Common myeloid progenitor, CD34-positive (primary cell): ENCODE measurements around the gene AKT3.

Experiments used
- CTCF ChIA-PET: fragments of 350-600 bp; sonication (Branson Sonifier 250); formaldehyde crosslinking; loops from one replicate; lab custom pipeline; 2021; ENCODE audit warnings: antibody characterized with exemption; lab: Charles Lee
- POLR2A ChIA-PET: fragments of 350-600 bp; sonication (Branson Sonifier 250); formaldehyde crosslinking; loops from one replicate; lab custom pipeline; 2021; ENCODE audit warnings: antibody characterized with exemption; lab: Charles Lee
- DNase-seq, 3 donors: peaks; one replicate each; pipeline versions ENCODE4 v3.0.0 to v3.0.0-alpha.2; 2013
- H3K27ac ChIP-seq, 2 experiments: 1 replicate in 1 of 2; 2 replicates in 1 of 2; pipeline ENCODE4 v1.7.0; 2013; ENCODE audit warnings: inconsistent platforms in 2 of 2, low read length in 2 of 2, mild to moderate bottlenecking in 2 of 2, low read depth in 1 of 2, moderate library complexity in 1 of 2; ENCODE audit not compliant: severe bottlenecking in 2 of 2, insufficient read depth in 1 of 2, poor library complexity in 1 of 2
- H3K27me3 ChIP-seq, 5 experiments: replicated peaks in 2 of 5; 1 replicate in 3 of 5; 2 replicates in 2 of 5; pipeline versions ENCODE4 v1.6.1 to v1.7.0; 2013; ENCODE audit warnings: low read length in 4 of 5, mild to moderate bottlenecking in 2 of 5, moderate library complexity in 2 of 5, inconsistent platforms in 1 of 5; ENCODE audit not compliant: insufficient read depth in 5 of 5, control insufficient read depth in 4 of 5
- H3K36me3 ChIP-seq, 4 experiments: 1 replicate in 2 of 4; 2 replicates in 2 of 4; pipeline versions ENCODE4 v1.6.1 to v1.7.0; 2013; ENCODE audit warnings: low read length in 3 of 4, control low read depth in 1 of 4, mild to moderate bottlenecking in 1 of 4; ENCODE audit not compliant: control insufficient read depth in 4 of 4, insufficient read depth in 4 of 4
- H3K4me1 ChIP-seq, 4 experiments: 1 replicate in 3 of 4; 2 replicates in 1 of 4; pipeline versions ENCODE4 v1.6.1 to v1.7.1; 2013; ENCODE audit warnings: low read length in 3 of 4, mild to moderate bottlenecking in 3 of 4, control low read depth in 1 of 4, inconsistent platforms in 1 of 4, moderate library complexity in 1 of 4; ENCODE audit not compliant: control insufficient read depth in 4 of 4, insufficient read depth in 4 of 4; ENCODE audit errors: control extremely low read depth in 1 of 4
- H3K4me3 ChIP-seq, 7 experiments: 1 replicate in 4 of 7; 2 replicates in 3 of 7; pipeline versions ENCODE4 v1.5.1 to v1.7.0; 2013; ENCODE audit warnings: mild to moderate bottlenecking in 7 of 7, low read length in 6 of 7, moderate library complexity in 6 of 7, inconsistent platforms in 2 of 7, low read depth in 2 of 7, control low read depth in 1 of 7; ENCODE audit not compliant: insufficient read depth in 4 of 7, control insufficient read depth in 1 of 7; ENCODE audit errors: extremely low read depth in 1 of 7
- H3K9me3 ChIP-seq, 5 experiments: 1 replicate in 4 of 5; 2 replicates in 1 of 5; pipeline versions ENCODE4 v1.6.1 to v1.7.1; 2013; ENCODE audit warnings: low read length in 4 of 5, mild to moderate bottlenecking in 2 of 5, inconsistent platforms in 1 of 5, low read depth in 1 of 5, moderate library complexity in 1 of 5; ENCODE audit not compliant: control insufficient read depth in 4 of 5, insufficient read depth in 2 of 5; ENCODE audit errors: control extremely low read depth in 1 of 5
- WGBS: methylation state at CpG from one replicate; pipeline ENCODE4 v1.1.5; 2013; ENCODE audit not compliant: insufficient coverage; 5-methylcytosine and 5-hydroxymethylcytosine counted together

The AKT3 gene

DNA sequence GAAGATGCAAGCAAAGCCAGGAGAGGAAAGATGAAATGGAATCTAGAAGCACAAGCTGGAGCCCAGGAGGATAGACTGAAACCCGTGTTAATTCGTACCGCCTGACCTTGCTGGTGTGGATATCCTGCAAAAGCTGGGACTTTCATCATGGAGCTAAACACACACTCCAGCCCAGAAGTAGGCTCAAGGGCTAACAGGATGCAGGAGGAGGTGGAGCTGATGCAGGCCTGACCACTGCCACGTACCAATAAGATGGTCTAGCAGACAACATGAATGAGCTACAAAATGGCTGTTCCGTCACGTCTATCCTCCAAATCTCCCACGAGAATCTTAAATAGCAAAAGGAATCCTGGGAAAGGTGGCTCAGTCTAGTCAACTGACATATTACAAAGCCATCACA is 323.9 kb downstream of the AKT3 start:
- no peaks in the 10 kb centered on the region for H3K4me1 ChIP-seq
- DNase-seq = no peak
- ChIA-PET POLR2A (no interaction called here), CTCF (no interaction called here)
- H3K27me3 ChIP-seq = no peaks in the 10 kb centered on the region
- H3K27ac ChIP-seq = no peak overlapping the region
- H3K4me3 ChIP-seq = no peak overlapping the region
- WGBS = 93% methylated on average over 4 of the region's 7 CpGs
- peaks cover 0 to 8% (median 0%) of the 10 kb centered on the region in 4 experiments for H3K36me3 ChIP-seq
- peaks cover 0 to 3% (median 0%) of the 10 kb centered on the region in 5 experiments for H3K9me3 ChIP-seq

DNA sequence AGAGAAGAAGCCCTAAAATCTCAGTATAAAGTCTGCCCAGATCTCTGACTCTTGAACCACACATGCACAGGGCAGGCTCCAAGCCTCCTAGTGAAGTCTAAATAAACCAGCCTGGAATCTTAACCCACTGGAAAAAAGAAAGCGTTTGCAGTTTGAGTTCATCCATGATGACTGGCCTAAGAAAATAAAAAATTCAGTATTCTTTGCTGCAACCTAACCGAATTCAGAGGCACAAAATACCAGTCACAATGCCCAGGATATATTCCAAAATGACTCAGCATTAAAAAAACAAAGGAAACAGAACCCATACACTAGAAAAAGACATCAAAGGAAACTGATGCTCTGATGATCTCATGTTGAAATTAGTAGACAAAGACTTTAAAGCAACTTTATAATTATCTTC is 325.0 kb downstream of the AKT3 start:
- ChIA-PET CTCF (no interaction called here), POLR2A (no interaction called here)
- Histone ChIP-seq H3K4me1 (no peaks in the 10 kb centered on the region), H3K4me3 (no peak overlapping the region), H3K36me3 (peaks cover 0 to 6% (median 0%) of the 10 kb centered on the region in 4 experiments), H3K27ac (no peak overlapping the region), H3K9me3 (peaks cover 0 to 3% (median 0%) of the 10 kb centered on the region in 5 experiments), H3K27me3 (no peaks in the 10 kb centered on the region)
- WGBS = 100% methylated on average over 1 of the region's 2 CpGs
- peak in 1 of 3 donors; percentile 12 for DNase-seq

DNA sequence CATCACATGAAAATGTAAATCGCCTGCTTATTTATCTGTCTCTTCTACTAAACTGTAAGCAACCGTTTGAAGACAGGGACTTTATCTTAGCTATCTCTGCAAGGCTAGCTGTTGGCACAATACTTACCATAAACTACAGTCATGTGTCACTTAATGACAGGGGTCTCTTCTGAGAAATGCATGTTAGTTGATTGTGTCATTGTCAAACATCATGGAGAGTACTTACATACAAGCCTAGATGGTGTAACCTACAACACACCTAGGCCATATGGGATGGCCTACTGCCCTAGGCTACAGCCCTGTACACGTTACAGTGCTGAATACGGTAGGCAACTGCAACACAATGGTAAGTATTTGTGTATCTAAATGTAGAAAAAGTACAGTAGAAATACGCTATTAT is 326.3 kb downstream of the AKT3 start:
- no peak overlapping the region for H3K27ac ChIP-seq
- H3K4me1 ChIP-seq = no peaks in the 10 kb centered on the region
- WGBS = 100% methylated on average over 3 of the region's 5 CpGs
- no peak for DNase-seq
- H3K27me3 ChIP-seq = no peaks in the 10 kb centered on the region
- ChIA-PET CTCF (no interaction called here), POLR2A (no interaction called here)
- peaks cover 0 to 8% (median 1%) of the 10 kb centered on the region in 4 experiments for H3K36me3 ChIP-seq
- no peak overlapping the region for H3K4me3 ChIP-seq
- H3K9me3 ChIP-seq = peaks cover 0 to 3% (median 0%) of the 10 kb centered on the region in 5 experiments

DNA sequence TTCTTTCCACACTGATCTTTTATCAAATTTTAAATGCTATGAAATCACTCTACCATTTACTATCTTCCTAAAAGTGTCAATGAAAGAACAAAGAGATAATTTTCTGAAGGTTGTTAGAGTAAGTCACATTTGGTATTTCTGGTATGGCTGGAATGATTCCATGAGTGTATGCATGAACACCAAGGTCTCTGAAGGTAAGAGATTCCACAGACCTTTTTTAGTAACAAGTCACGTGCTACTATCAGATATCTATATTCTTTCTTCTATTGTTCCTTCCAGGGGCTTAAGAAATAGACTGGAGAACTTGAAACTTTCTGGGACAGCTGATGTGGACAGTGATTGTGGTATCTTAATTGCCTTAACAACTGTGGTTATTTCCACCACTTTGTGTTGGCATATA is 329.2 kb downstream of the AKT3 start:
- Histone ChIP-seq H3K4me3 (no peak overlapping the region), H3K27me3 (no peaks in the 10 kb centered on the region), H3K27ac (no peak overlapping the region), H3K36me3 (peaks cover 3 to 20% (median 4%) of the 10 kb centered on the region in 4 experiments), H3K4me1 (no peaks in the 10 kb centered on the region), H3K9me3 (peaks cover 0 to 19% (median 2%) of the 10 kb centered on the region in 5 experiments)
- no peak for DNase-seq
- POLR2A ChIA-PET = no interaction called here
- CTCF ChIA-PET = no interaction called here
- WGBS = no CpG with 5 or more reads among the region's 1 CpG

DNA sequence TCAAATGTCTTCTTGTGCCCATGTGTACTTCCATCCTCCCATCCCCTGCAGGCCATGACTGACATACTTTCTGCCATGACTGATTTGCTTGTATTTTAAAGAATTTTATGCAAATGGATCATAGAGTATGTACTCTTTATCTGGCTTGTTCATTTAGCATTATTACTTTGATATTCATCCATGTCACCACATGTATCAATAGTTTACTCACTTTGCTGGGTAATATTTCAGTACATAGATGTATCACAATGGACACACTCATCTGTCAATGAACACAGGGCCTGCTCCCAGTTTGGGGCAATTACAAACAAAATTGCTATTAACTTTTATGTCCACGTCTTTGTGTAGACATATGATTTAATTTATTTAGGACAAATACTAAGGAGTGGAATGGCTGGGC is 335.1 kb downstream of the AKT3 start:
- ChIA-PET POLR2A (no interaction called here), CTCF (no interaction called here)
- Histone ChIP-seq H3K36me3 (peaks cover 11 to 28% (median 14%) of the 10 kb centered on the region in 4 experiments), H3K27ac (no peak overlapping the region), H3K27me3 (no peaks in the 10 kb centered on the region), H3K4me3 (no peak overlapping the region), H3K4me1 (no peaks in the 10 kb centered on the region), H3K9me3 (peaks cover 0 to 19% (median 2%) of the 10 kb centered on the region in 5 experiments)
- WGBS = no CpG with 5 or more reads among the region's 1 CpG
- DNase-seq = no peak

DNA sequence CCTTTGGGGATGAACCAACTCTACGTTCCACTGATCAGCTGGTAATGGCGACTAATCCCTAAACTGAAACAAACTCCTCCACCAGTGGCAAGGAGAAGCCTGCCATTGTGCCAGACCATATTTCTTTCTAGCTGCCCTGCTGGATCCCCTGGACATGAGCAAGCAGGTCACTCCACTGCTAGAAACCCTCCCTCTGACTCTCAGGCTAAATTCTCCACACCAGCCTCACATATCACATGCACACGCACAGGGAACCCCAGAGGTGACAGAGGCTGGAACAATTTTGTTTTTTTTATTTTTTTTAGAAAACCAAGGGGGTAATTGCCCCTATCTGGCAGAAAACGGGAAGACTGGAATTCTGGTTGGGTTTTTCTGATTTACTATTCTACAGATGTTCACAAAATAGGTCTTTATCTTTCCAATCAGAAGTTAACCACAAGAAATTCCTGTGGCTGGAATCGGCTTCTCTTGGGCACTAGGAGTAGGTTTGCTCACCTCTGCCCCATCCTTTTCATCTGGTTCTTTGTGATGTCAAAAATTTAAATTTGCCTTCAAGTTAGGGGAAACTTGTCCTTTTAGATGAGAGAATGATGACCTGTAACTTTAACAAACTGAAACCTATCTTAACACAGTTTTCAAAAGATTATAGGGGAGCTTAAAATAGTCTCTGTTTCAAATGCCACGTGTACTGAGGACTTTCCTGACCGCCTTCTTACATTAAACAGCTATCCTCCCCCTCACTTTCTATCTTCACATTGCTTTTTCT is 336.1 kb downstream of the AKT3 start:
- DNase-seq = no peak
- H3K27me3 ChIP-seq = no peaks in the 10 kb centered on the region
- peaks cover 1 to 3% (median 3%) of the 10 kb centered on the region in 4 experiments for H3K4me1 ChIP-seq
- H3K27ac ChIP-seq = no peak overlapping the region
- H3K4me3 ChIP-seq = no peak overlapping the region
- ChIA-PET POLR2A (no interaction called here), CTCF (interaction anchor here (0.9 kb wide), 1 partner anchor 76 kb away, joined by 3 read pairs; no protein-coding TSS in a partner anchor)
- WGBS = 90% methylated on average over 2 of the region's 7 CpGs
- peaks cover 8 to 28% (median 15%) of the 10 kb centered on the region in 4 experiments for H3K36me3 ChIP-seq
- H3K9me3 ChIP-seq = peaks cover 0 to 19% (median 2%) of the 10 kb centered on the region in 5 experiments

DNA sequence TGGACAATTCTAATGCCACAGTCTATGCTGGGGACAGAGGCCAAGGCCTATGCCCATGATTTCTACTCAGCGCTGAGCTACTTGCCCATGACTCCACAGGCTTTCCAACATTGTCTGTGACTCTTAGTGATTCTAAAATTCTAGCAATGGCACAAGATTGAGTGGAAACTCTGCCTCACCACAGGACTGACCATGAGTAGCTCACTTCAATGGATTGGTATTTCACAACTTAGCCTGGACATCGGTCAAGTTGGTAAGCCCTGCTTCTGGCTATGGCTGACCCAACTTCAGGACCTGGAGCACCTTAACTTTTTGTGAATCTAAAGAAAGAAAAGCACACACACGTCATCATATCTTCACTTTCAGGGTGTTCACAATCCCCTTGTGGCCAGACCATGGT is 339.1 kb downstream of the AKT3 start:
- Histone ChIP-seq H3K36me3 (peaks cover 8 to 14% (median 10%) of the 10 kb centered on the region in 4 experiments), H3K4me3 (no peak overlapping the region), H3K4me1 (peaks cover 10 to 31% (median 23%) of the 10 kb centered on the region in 4 experiments), H3K27me3 (no peaks in the 10 kb centered on the region), H3K9me3 (no peaks in the 10 kb centered on the region), H3K27ac (no peak overlapping the region)
- DNase-seq = no peak
- ChIA-PET POLR2A (no interaction called here), CTCF (no interaction called here)
- 100% methylated on average over 2 of the region's 3 CpGs for WGBS
